ENCODE data around the gene WWC1. TPM values are rescaled to one million over a fixed set of nuclear protein-coding genes. Genes with fewer than 3 reads are reported as not detected.

WWC1 gene
- total RNA-seq, 1 experiment from 2014 or later: 29.4 TPM

GRCh38 chr5:168467755-168468330, 176.4 kb downstream of the WWC1 start:
- no peak overlapping the region for H3K27ac ChIP-seq (ENCODE audit: low read length)
- in situ Hi-C loops (cut with HindIII; ENCODE audit: low pct_unique_long_range_greater_than_20kb, low sequenced_read_pairs): no loop called here
- no peaks in the 10 kb centered on the region for H3K36me3 ChIP-seq (ENCODE audit: control insufficient read depth, insufficient read depth, low read length)
- intact Hi-C loops (cut with micrococcal nuclease; ENCODE audit: unreplicated experiment): no loop called here
- no peak overlapping the region for H3K4me3 ChIP-seq (ENCODE audit: low read depth in 2 of 2, low read length in 2 of 2)
- no peak for DNase-seq (ENCODE audit: low read depth, low spot score)
- no TSS peak for BruUV-seq (replicated peaks)
- no peak for TF ChIP-seq POLR2AphosphoS5 (IDR thresholded peaks at IDR 0.05; ENCODE audit: low read depth, low read length)
- TF ChIP-seq CTCF (IDR thresholded peaks at IDR 0.05): no peak
- TF ChIP-seq REST (IDR thresholded peaks at IDR 0.05; ENCODE audit: insufficient read depth in 1 of 2, low read depth in 2 of 2, low read length in 1 of 2): no peak
- TF ChIP-seq SIN3A (IDR thresholded peaks at IDR 0.05; ENCODE audit: borderline replicate concordance, insufficient read depth, low read depth, low read length): no peak
- TF ChIP-seq TCF7L2 (IDR thresholded peaks at IDR 0.05; ENCODE audit: low read depth, low read length): no peak
- H3K4me1 ChIP-seq (ENCODE audit: control insufficient read depth, insufficient read depth, low read length): no peaks in the 10 kb centered on the region
- H3K9me3 ChIP-seq (ENCODE audit: control insufficient read depth, insufficient read depth, low read depth, low read length): no peaks in the 10 kb centered on the region
- ChIA-PET POLR2A (no interaction called here), CTCF (no interaction called here)
- no peaks in the 10 kb centered on the region for H3K27me3 ChIP-seq (ENCODE audit: control insufficient read depth, insufficient read depth, low read length)
- no peak for ATAC-seq

- no TSS peak for BruUV-seq (replicated peaks)
- Histone ChIP-seq H3K4me3 (ENCODE audit: low read depth in 2 of 2, low read length in 2 of 2) (no peak overlapping the region), H3K4me1 (ENCODE audit: control insufficient read depth, insufficient read depth, low read length) (no peaks in the 10 kb centered on the region), H3K36me3 (ENCODE audit: control insufficient read depth, insufficient read depth, low read length) (no peaks in the 10 kb centered on the region), H3K9me3 (ENCODE audit: control insufficient read depth, insufficient read depth, low read depth, low read length) (no peaks in the 10 kb centered on the region), H3K27me3 (ENCODE audit: control insufficient read depth, insufficient read depth, low read length) (no peaks in the 10 kb centered on the region), H3K27ac (ENCODE audit: low read length) (no peak overlapping the region)
- intact Hi-C loops (cut with micrococcal nuclease; ENCODE audit: unreplicated experiment): no loop called here
- ChIA-PET POLR2A (no interaction called here), CTCF (interaction anchor here (0.7 kb wide), 1 partner anchor 16 kb away, joined by 3 read pairs; no protein-coding TSS in a partner anchor)
- TF ChIP-seq TCF7L2 (IDR thresholded peaks at IDR 0.05; ENCODE audit: low read depth, low read length) (no peak), POLR2AphosphoS5 (IDR thresholded peaks at IDR 0.05; ENCODE audit: low read depth, low read length) (no peak), SIN3A (IDR thresholded peaks at IDR 0.05; ENCODE audit: borderline replicate concordance, insufficient read depth, low read depth, low read length) (no peak), REST (IDR thresholded peaks at IDR 0.05; ENCODE audit: insufficient read depth in 1 of 2, low read depth in 2 of 2, low read length in 1 of 2) (no peak), CTCF (IDR thresholded peaks at IDR 0.05) (no peak)
- in situ Hi-C loops (cut with HindIII; ENCODE audit: low pct_unique_long_range_greater_than_20kb, low sequenced_read_pairs): no loop called here
- DNase-seq (ENCODE audit: low read depth, low spot score): no peak
- no peak for ATAC-seq
Observed at GRCh38 chr5:168468836-168469235, 177.4 kb downstream of the WWC1 start.

Measured in Panc1 (cell line).